GM18526 (cell line): ENCODE measurements around the gene SRSF10.

Source experiments
- POLR2A ChIP-seq: IDR thresholded peaks from 3 replicates; pipeline ENCODE4 v1.6.1; 2011; ENCODE audit not compliant: insufficient read length; ENCODE audit errors: extremely low read depth

SRSF10 gene

GRCh38 chr1:23979881-23980727 lies at the start of gene SRSF10:
Gene SRSF10, minus strand, starts transcription at chr1:23980327. Its CDS starts 72 bp downstream, at chr1:23980255.
- TF ChIP-seq POLR2A: peak; percentile 98

GRCh38 chr1:24027838-24028468 lies 47.8 kb upstream of the SRSF10 start:
- TF ChIP-seq POLR2A: no peak

GRCh38 chr1:24022581-24023361 lies 42.6 kb upstream of the SRSF10 start:
- TF ChIP-seq POLR2A: no peak

- TF ChIP-seq POLR2A: no peak
Observed at GRCh38 chr1:24021403-24022266, 41.5 kb upstream of the SRSF10 start.

GRCh38 chr1:24020470-24020869 lies 40.3 kb upstream of the SRSF10 start:
- TF ChIP-seq POLR2A: no peak

GRCh38 chr1:24020025-24020424 lies 39.9 kb upstream of the SRSF10 start:
- no peak for TF ChIP-seq POLR2A

- no peak for TF ChIP-seq POLR2A
Observed at GRCh38 chr1:24018611-24019580, 38.8 kb upstream of the SRSF10 start.

GRCh38 chr1:24015221-24016210 lies 35.4 kb upstream of the SRSF10 start:
- no peak for TF ChIP-seq POLR2A

- no peak for TF ChIP-seq POLR2A
Observed at GRCh38 chr1:24010650-24011049, 30.5 kb upstream of the SRSF10 start.

- no peak for TF ChIP-seq POLR2A
Observed at GRCh38 chr1:24009406-24009805, 29.3 kb upstream of the SRSF10 start.

GRCh38 chr1:24007079-24007478 lies 27.0 kb upstream of the SRSF10 start:
- no peak for TF ChIP-seq POLR2A

- no peak for TF ChIP-seq POLR2A
Observed at GRCh38 chr1:24005163-24005562, 25.0 kb upstream of the SRSF10 start.
